ENCODE measurements around the gene SPOCD1. TPM values are rescaled to one million over a fixed set of nuclear protein-coding genes. Genes with fewer than 3 reads are reported as not detected.

The SPOCD1 gene
- polyA plus RNA-seq, 1 donor, result 0.32 TPM

GRCh38 chr1:31800674-31800967 is 15.2 kb downstream of the SPOCD1 start:
- DNase-seq (ENCODE audit: low read depth), result no peak

GRCh38 chr1:31799895-31800673 is 15.7 kb downstream of the SPOCD1 start:
- no peak for DNase-seq (ENCODE audit: low read depth)

GRCh38 chr1:31799196-31799894 is 16.5 kb downstream of the SPOCD1 start:
- no peak for DNase-seq (ENCODE audit: low read depth)

- no peak for DNase-seq (ENCODE audit: low read depth)
Observed at GRCh38 chr1:31798433-31799195, 17.2 kb downstream of the SPOCD1 start.

- DNase-seq (ENCODE audit: low read depth), result no peak
Observed at GRCh38 chr1:31798086-31798432, 17.8 kb downstream of the SPOCD1 start.

- no peak for DNase-seq (ENCODE audit: low read depth)
Observed at GRCh38 chr1:31797216-31797615, 18.6 kb downstream of the SPOCD1 start.

GRCh38 chr1:31796707-31797106 is 19.1 kb downstream of the SPOCD1 start:
- no peak for DNase-seq (ENCODE audit: low read depth)

GRCh38 chr1:31795801-31796621 is 19.8 kb downstream of the SPOCD1 start:
- DNase-seq (ENCODE audit: low read depth), result no peak

GRCh38 chr1:31795096-31795675 is 20.6 kb downstream of the SPOCD1 start:
- no peak for DNase-seq (ENCODE audit: low read depth)

GRCh38 chr1:31793586-31794285 is 22.1 kb downstream of the SPOCD1 start:
- DNase-seq (ENCODE audit: low read depth), result no peak

- no peak for DNase-seq (ENCODE audit: low read depth)
Observed at GRCh38 chr1:31793086-31793485, 22.7 kb downstream of the SPOCD1 start.

- DNase-seq (ENCODE audit: low read depth), result no peak
Observed at GRCh38 chr1:31792541-31792940, 23.3 kb downstream of the SPOCD1 start.

GRCh38 chr1:31792116-31792515 is 23.7 kb downstream of the SPOCD1 start:
- DNase-seq (ENCODE audit: low read depth), result no peak

- no peak for DNase-seq (ENCODE audit: low read depth)
Observed at GRCh38 chr1:31791131-31791858, 24.5 kb downstream of the SPOCD1 start.

- no peak for DNase-seq (ENCODE audit: low read depth)
Observed at GRCh38 chr1:31790641-31791091, 25.2 kb downstream of the SPOCD1 start.

- DNase-seq (ENCODE audit: low read depth), result no peak
Observed at GRCh38 chr1:31790140-31790539, 25.7 kb downstream of the SPOCD1 start.

- DNase-seq (ENCODE audit: low read depth), result no peak
Observed at GRCh38 chr1:31789259-31790065, 26.4 kb downstream of the SPOCD1 start.

- no peak for DNase-seq (ENCODE audit: low read depth)
Observed at GRCh38 chr1:31788825-31789256, 27.0 kb downstream of the SPOCD1 start.

GRCh38 chr1:31788138-31788824 is 27.5 kb downstream of the SPOCD1 start:
- DNase-seq (ENCODE audit: low read depth), result peak; percentile 64
